HEK293 (cell line): ENCODE measurements around the gene AKIRIN1.

Source experiments
- FEZF1 ChIP-seq: fragments of 450-650 bp; formaldehyde crosslinking; IDR thresholded peaks from 2 replicates; pipeline ENCODE4 v1.5.1; 2016; ENCODE audit warnings: missing biosample characterization, missing genetic modification characterization
- GLI2 ChIP-seq: fragments of 450-650 bp; formaldehyde crosslinking; IDR thresholded peaks from 2 replicates; pipeline ENCODE4; 2017; ENCODE audit warnings: missing biosample characterization, missing genetic modification characterization, low read depth, borderline replicate concordance
- KLF1 ChIP-seq: fragments of 450-650 bp; formaldehyde crosslinking; IDR thresholded peaks from 2 replicates; pipeline ENCODE4 v1.5.1; 2016; ENCODE audit warnings: missing biosample characterization, missing genetic modification characterization
- KLF16 ChIP-seq: fragments of 450-650 bp; formaldehyde crosslinking; IDR thresholded peaks from 2 replicates; pipeline ENCODE4 v1.5.1; 2017; ENCODE audit warnings: missing biosample characterization, missing genetic modification characterization
- MZF1 ChIP-seq: fragments of 450-650 bp; formaldehyde crosslinking; IDR thresholded peaks from 2 replicates; pipeline ENCODE4 v1.5.1; 2017; ENCODE audit warnings: missing biosample characterization, missing genetic modification characterization, borderline replicate concordance
- SALL2 ChIP-seq: fragments of 450-650 bp; formaldehyde crosslinking; IDR thresholded peaks from 2 replicates; pipeline ENCODE4 v1.5.0; 2017; ENCODE audit warnings: missing biosample characterization, mild to moderate bottlenecking, missing genetic modification characterization, borderline replicate concordance
- TRIM28 ChIP-seq: IDR thresholded peaks from 2 replicates; pipeline ENCODE4 v1.6.1; 2011; ENCODE audit warnings: low read length, control low read depth, borderline replicate concordance
- ZBTB1 ChIP-seq: fragments of 450-650 bp; formaldehyde crosslinking; IDR thresholded peaks from 2 replicates; pipeline ENCODE4 v1.5.1; 2016; ENCODE audit warnings: missing biosample characterization, missing genetic modification characterization
- ZBTB21 ChIP-seq: fragments of 450-650 bp; formaldehyde crosslinking; IDR thresholded peaks from 2 replicates; pipeline ENCODE4 v1.5.1; 2017; ENCODE audit warnings: missing biosample characterization, missing genetic modification characterization
- ZBTB26 ChIP-seq: fragments of 450-650 bp; formaldehyde crosslinking; optimal IDR thresholded peaks from 2 replicates; pipeline ENCODE3; 2016; ENCODE audit warnings: missing biosample characterization, mild to moderate bottlenecking, missing genetic modification characterization
- ZNF112 ChIP-seq: fragments of 450-650 bp; formaldehyde crosslinking; IDR thresholded peaks from 2 replicates; pipeline ENCODE4 v1.5.0; 2017; ENCODE audit warnings: missing biosample characterization, missing genetic modification characterization
- ZNF121 ChIP-seq: fragments of 450-650 bp; formaldehyde crosslinking; IDR thresholded peaks from 2 replicates; pipeline ENCODE4 v1.5.1; 2016; ENCODE audit warnings: missing biosample characterization, missing genetic modification characterization
- ZNF140 ChIP-seq: fragments of 450-650 bp; formaldehyde crosslinking; IDR thresholded peaks from 2 replicates; pipeline ENCODE4 v1.5.1; 2016; ENCODE audit warnings: missing biosample characterization, missing genetic modification characterization
- ZNF16 ChIP-seq: fragments of 450-650 bp; formaldehyde crosslinking; IDR thresholded peaks from 2 replicates; pipeline ENCODE4 v1.5.1; 2016; ENCODE audit warnings: low read depth, missing biosample characterization, missing genetic modification characterization
- ZNF211 ChIP-seq: fragments of 450-650 bp; formaldehyde crosslinking; IDR thresholded peaks from 2 replicates; pipeline ENCODE4 v1.5.1; 2016; ENCODE audit warnings: low read depth, missing biosample characterization, missing genetic modification characterization
- ZNF266 ChIP-seq: fragments of 450-650 bp; formaldehyde crosslinking; IDR thresholded peaks from 2 replicates; pipeline ENCODE4 v1.5.1; 2016; ENCODE audit warnings: missing biosample characterization, missing genetic modification characterization, low read depth
- ZNF311 ChIP-seq: fragments of 450-650 bp; formaldehyde crosslinking; IDR thresholded peaks from 2 replicates; pipeline ENCODE4 v1.5.1; 2017; ENCODE audit warnings: missing biosample characterization, missing genetic modification characterization, borderline replicate concordance
- ZNF391 ChIP-seq: fragments of 450-650 bp; formaldehyde crosslinking; IDR thresholded peaks from 2 replicates; pipeline ENCODE4 v1.5.1; 2016; ENCODE audit warnings: low read depth, missing biosample characterization, missing genetic modification characterization, borderline replicate concordance
- ZNF426 ChIP-seq: fragments of 450-650 bp; formaldehyde crosslinking; IDR thresholded peaks from 2 replicates; pipeline ENCODE4 v1.5.1; 2017; ENCODE audit warnings: missing biosample characterization, missing genetic modification characterization, mild to moderate bottlenecking, inconsistent platforms, moderate library complexity
- ZNF473 ChIP-seq: fragments of 450-650 bp; formaldehyde crosslinking; IDR thresholded peaks from 2 replicates; pipeline ENCODE4 v1.5.1; 2017; ENCODE audit warnings: missing biosample characterization, missing genetic modification characterization
- ZNF580 ChIP-seq: fragments of 450-650 bp; formaldehyde crosslinking; IDR thresholded peaks from 2 replicates; pipeline ENCODE4 v1.5.1; 2016; ENCODE audit warnings: missing biosample characterization, missing genetic modification characterization
- ZNF600 ChIP-seq: fragments of 450-650 bp; formaldehyde crosslinking; IDR thresholded peaks from 2 replicates; pipeline ENCODE4 v1.5.1; 2016; ENCODE audit warnings: missing biosample characterization, missing genetic modification characterization
- ZNF623 ChIP-seq: fragments of 450-650 bp; formaldehyde crosslinking; IDR thresholded peaks from 2 replicates; pipeline ENCODE4 v1.5.1; 2016; ENCODE audit warnings: missing biosample characterization, missing genetic modification characterization
- ZNF664 ChIP-seq: fragments of 450-650 bp; formaldehyde crosslinking; IDR thresholded peaks from 2 replicates; pipeline ENCODE4 v1.5.1; 2016; ENCODE audit warnings: missing biosample characterization, missing genetic modification characterization
- ZNF677 ChIP-seq: fragments of 450-650 bp; IDR thresholded peaks from 2 replicates; pipeline ENCODE4 v1.5.0; 2018; ENCODE audit warnings: missing biosample characterization, mild to moderate bottlenecking, missing genetic modification characterization, moderate library complexity
- ZNF692 ChIP-seq: fragments of 450-650 bp; formaldehyde crosslinking; IDR thresholded peaks from 2 replicates; pipeline ENCODE4 v1.5.1; 2016; ENCODE audit warnings: missing biosample characterization, missing genetic modification characterization
- ZNF76 ChIP-seq: fragments of 450-650 bp; formaldehyde crosslinking; IDR thresholded peaks from 2 replicates; pipeline ENCODE4; 2016; ENCODE audit warnings: low read depth, missing biosample characterization, missing genetic modification characterization, borderline replicate concordance
- ZSCAN5A ChIP-seq: fragments of 450-650 bp; formaldehyde crosslinking; IDR thresholded peaks from 2 replicates; pipeline ENCODE4 v1.5.1; 2016; ENCODE audit warnings: missing biosample characterization, missing genetic modification characterization
- TF ChIP-seq, protein P1 (sequence below): fragments of 450-650 bp; formaldehyde crosslinking; IDR thresholded peaks from 2 replicates; pipeline ENCODE4 v1.5.1; 2017; ENCODE audit warnings: missing biosample characterization, missing genetic modification characterization
- TF ChIP-seq, protein P2 (sequence below): fragments of 450-650 bp; formaldehyde crosslinking; IDR thresholded peaks from 2 replicates; pipeline ENCODE4 v1.5.1; 2017; ENCODE audit warnings: missing biosample characterization, missing genetic modification characterization
- TF ChIP-seq, protein P3 (sequence below): fragments of 450-650 bp; formaldehyde crosslinking; IDR thresholded peaks from 2 replicates; pipeline ENCODE4 v1.5.1; 2017; ENCODE audit warnings: missing biosample characterization, missing genetic modification characterization

The AKIRIN1 gene

GRCh38 chr1:38990738-38991637 is at the start of gene AKIRIN1 (continued):
- TF ChIP-seq TRIM28 (no peak), KLF1 (tag by site-specific recombination) (peak; percentile 66), ZNF473 (tag by site-specific recombination) (no peak), SALL2 (no peak), ZNF580 (tag by site-specific recombination) (no peak), ZNF211 (tag by site-specific recombination) (no peak), ZNF16 (tag by site-specific recombination) (no peak), ZNF677 (tag by site-specific recombination) (peak; percentile 42; the same call in 1 of the 2 replicates), GLI2 (tag by site-specific recombination) (no peak), ZBTB21 (tag by site-specific recombination) (peak; percentile 33; the same call in 1 of the 2 replicates), ZNF140 (no peak), ZNF112 (no peak), ZNF121 (tag by site-specific recombination) (no peak), ZNF76 (tag by site-specific recombination) (peak; percentile 56; the same call in 1 of the 2 replicates), MZF1 (0 out of 2 replicates have a peak, but pooled peaks have one; percentile 7), ZNF664 (no peak), ZSCAN5A (tag by site-specific recombination) (no peak), ZNF426 (tag by site-specific recombination) (no peak), ZBTB1 (no peak), ZNF623 (no peak), ZBTB26 (tag by site-specific recombination) (peak; percentile 45), ZNF391 (tag by site-specific recombination) (0 out of 2 replicates have a peak, but pooled peaks have one; percentile 28), ZNF311 (tag by site-specific recombination) (no peak), ZNF692 (tag by site-specific recombination) (peak; percentile 39), FEZF1 (tag by site-specific recombination) (no peak), ZNF600 (no peak; the same call in 1 of the 2 replicates), KLF16 (tag by site-specific recombination) (no peak), ZNF266 (no peak)
- TF ChIP-seq, protein P1, sequence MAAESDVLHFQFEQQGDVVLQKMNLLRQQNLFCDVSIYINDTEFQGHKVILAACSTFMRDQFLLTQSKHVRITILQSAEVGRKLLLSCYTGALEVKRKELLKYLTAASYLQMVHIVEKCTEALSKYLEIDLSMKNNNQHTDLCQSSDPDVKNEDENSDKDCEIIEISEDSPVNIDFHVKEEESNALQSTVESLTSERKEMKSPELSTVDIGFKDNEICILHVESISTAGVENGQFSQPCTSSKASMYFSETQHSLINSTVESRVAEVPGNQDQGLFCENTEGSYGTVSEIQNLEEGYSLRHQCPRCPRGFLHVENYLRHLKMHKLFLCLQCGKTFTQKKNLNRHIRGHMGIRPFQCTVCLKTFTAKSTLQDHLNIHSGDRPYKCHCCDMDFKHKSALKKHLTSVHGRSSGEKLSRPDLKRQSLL (tag by site-specific recombination): 0 out of 2 replicates have a peak, but pooled peaks have one; percentile 23
- TF ChIP-seq, protein P2, sequence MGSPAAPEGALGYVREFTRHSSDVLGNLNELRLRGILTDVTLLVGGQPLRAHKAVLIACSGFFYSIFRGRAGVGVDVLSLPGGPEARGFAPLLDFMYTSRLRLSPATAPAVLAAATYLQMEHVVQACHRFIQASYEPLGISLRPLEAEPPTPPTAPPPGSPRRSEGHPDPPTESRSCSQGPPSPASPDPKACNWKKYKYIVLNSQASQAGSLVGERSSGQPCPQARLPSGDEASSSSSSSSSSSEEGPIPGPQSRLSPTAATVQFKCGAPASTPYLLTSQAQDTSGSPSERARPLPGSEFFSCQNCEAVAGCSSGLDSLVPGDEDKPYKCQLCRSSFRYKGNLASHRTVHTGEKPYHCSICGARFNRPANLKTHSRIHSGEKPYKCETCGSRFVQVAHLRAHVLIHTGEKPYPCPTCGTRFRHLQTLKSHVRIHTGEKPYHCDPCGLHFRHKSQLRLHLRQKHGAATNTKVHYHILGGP (tag by site-specific recombination): no peak
- TF ChIP-seq, protein P3, sequence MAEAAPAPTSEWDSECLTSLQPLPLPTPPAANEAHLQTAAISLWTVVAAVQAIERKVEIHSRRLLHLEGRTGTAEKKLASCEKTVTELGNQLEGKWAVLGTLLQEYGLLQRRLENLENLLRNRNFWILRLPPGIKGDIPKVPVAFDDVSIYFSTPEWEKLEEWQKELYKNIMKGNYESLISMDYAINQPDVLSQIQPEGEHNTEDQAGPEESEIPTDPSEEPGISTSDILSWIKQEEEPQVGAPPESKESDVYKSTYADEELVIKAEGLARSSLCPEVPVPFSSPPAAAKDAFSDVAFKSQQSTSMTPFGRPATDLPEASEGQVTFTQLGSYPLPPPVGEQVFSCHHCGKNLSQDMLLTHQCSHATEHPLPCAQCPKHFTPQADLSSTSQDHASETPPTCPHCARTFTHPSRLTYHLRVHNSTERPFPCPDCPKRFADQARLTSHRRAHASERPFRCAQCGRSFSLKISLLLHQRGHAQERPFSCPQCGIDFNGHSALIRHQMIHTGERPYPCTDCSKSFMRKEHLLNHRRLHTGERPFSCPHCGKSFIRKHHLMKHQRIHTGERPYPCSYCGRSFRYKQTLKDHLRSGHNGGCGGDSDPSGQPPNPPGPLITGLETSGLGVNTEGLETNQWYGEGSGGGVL (tag by site-specific recombination): peak; percentile 42; the same call in 1 of the 2 replicates
